SU-DHL-6 (cell line): ENCODE measurements around the gene THAP10.

Source experiments
- H2AFZ ChIP-seq: fragments of 200-600 bp; sonication (generic); 2 replicates; pipeline ENCODE4 v1.6.1; 2014; ENCODE audit warnings: low read depth, mild to moderate bottlenecking, moderate library complexity, mixed read lengths, antibody characterized with exemption, low read length; ENCODE audit not compliant: severe bottlenecking
- H3F3A ChIP-seq: fragments of 200-600 bp; shearing (Covaris generic); 2 replicates; pipeline ENCODE4 v1.6.0; 2016; ENCODE audit warnings: antibody characterized with exemption, mild to moderate bottlenecking; ENCODE audit not compliant: insufficient read depth
- H3K27ac ChIP-seq: fragments of 200-600 bp; sonication (generic); 2 replicates; pipeline ENCODE4 v1.5.1; 2016; ENCODE audit warnings: low read depth, mild to moderate bottlenecking, low read length, moderate library complexity, mixed read lengths
- H3K27me3 ChIP-seq: fragments of 200-600 bp; sonication (generic), shearing (Covaris generic); 2 replicates; pipeline ENCODE4 v1.6.0; 2014; ENCODE audit warnings: mild to moderate bottlenecking, low read length
- H3K36me3 ChIP-seq: fragments of 200-600 bp; sonication (generic); 2 replicates; pipeline ENCODE4 v1.6.1; 2014; ENCODE audit warnings: mild to moderate bottlenecking, low read length, mixed read lengths
- H3K4me2 ChIP-seq: fragments of 300-600, 200-600 bp; shearing (Covaris generic), sonication (generic); 2 replicates; pipeline ENCODE4 v1.6.0; 2014; ENCODE audit warnings: low read length, low read depth, mild to moderate bottlenecking; ENCODE audit not compliant: poor library complexity, severe bottlenecking
- H3K4me3 ChIP-seq: fragments of 200-600 bp; sonication (generic); 2 replicates; pipeline ENCODE4 v1.5.1; 2014; ENCODE audit warnings: antibody characterized with exemption, low read length, mild to moderate bottlenecking, mixed read lengths; ENCODE audit not compliant: insufficient read depth, poor library complexity, severe bottlenecking
- H3K79me2 ChIP-seq: fragments of 200-600 bp; sonication (generic); 2 replicates; pipeline ENCODE4 v1.6.1; 2014; ENCODE audit warnings: mild to moderate bottlenecking, low read length, moderate library complexity; ENCODE audit not compliant: insufficient read depth
- H3K9ac ChIP-seq: fragments of 200-600 bp; sonication (generic); 2 replicates; pipeline ENCODE4 v1.7.0; 2014; ENCODE audit warnings: mild to moderate bottlenecking, low read length
- H3K9me2 ChIP-seq: fragments of 200-600 bp; sonication (generic); replicated peaks from 2 replicates; pipeline ENCODE4 v1.6.1; 2014; ENCODE audit warnings: low read length; ENCODE audit not compliant: insufficient read depth
- H3K9me3 ChIP-seq: fragments of 200-600 bp; sonication (generic); 2 replicates; pipeline ENCODE4 v1.6.1; 2014; ENCODE audit warnings: low read length, mixed read lengths; ENCODE audit not compliant: insufficient read depth
- H4K20me1 ChIP-seq: fragments of 200-600 bp; sonication (generic); 2 replicates; pipeline ENCODE4 v1.6.1; 2014; ENCODE audit warnings: low read depth, mild to moderate bottlenecking, antibody characterized with exemption, low read length, moderate library complexity, mixed read lengths
- CTCF ChIP-seq: fragments of 200-600 bp; sonication (generic); IDR thresholded peaks from one replicate; pipeline ENCODE4 v1.5.1; 2017; ENCODE audit warnings: antibody characterized with exemption, mild to moderate bottlenecking, low read length, moderate library complexity; ENCODE audit not compliant: insufficient read depth, poor library complexity, severe bottlenecking
- EZH2phosphoT487 ChIP-seq: fragments of 200-600 bp; sonication (generic), shearing (Covaris generic); conservative IDR thresholded peaks from 2 replicates; pipeline ENCODE4 v1.6.1; 2018; ENCODE audit warnings: mild to moderate bottlenecking, antibody characterized with exemption, low read length, moderate library complexity, mixed read lengths

THAP10 gene

GRCh38 chr15:70892002-70892911 lies at the start of gene THAP10, which contains the start of gene LRRC49:
THAP10 (minus strand) TSS chr15:70892433; CDS start chr15:70892272, 161 bp downstream.
LRRC49 (plus strand) TSS chr15:70892826; CDS start chr15:70892895, 69 bp downstream.
- Histone ChIP-seq H2AFZ (no peak within 1 kb of the TSS), H4K20me1 (no peaks in the 10 kb centered on the region), H3K4me2 (no peak within 1 kb of the TSS), H3K79me2 (no peaks in the 10 kb centered on the region), H3K27me3 (no peaks in the 10 kb centered on the region), H3K9me3 (no peaks in the 10 kb centered on the region), H3K36me3 (no peaks in the 10 kb centered on the region), H3F3A (no peaks in the 10 kb centered on the region), H3K27ac (no peak within 1 kb of the TSS), H3K4me3 (no peak within 1 kb of the TSS), H3K9me2 (no peaks in the 10 kb centered on the region), H3K9ac (no peak within 1 kb of the TSS)
- no peak for TF ChIP-seq CTCF
- no peak for TF ChIP-seq EZH2phosphoT487

GRCh38 chr15:70936326-70936725 lies 44.1 kb upstream of the THAP10 start:
- Histone ChIP-seq H3K36me3 (no peaks in the 10 kb centered on the region), H3K4me3 (no peak overlapping the region), H3K9me2 (no peaks in the 10 kb centered on the region), H3K27ac (no peak overlapping the region), H3K27me3 (no peaks in the 10 kb centered on the region), H3K79me2 (no peaks in the 10 kb centered on the region), H3K9me3 (no peaks in the 10 kb centered on the region), H3K4me2 (no peak overlapping the region), H3K9ac (no peak overlapping the region), H2AFZ (no peak overlapping the region), H3F3A (no peaks in the 10 kb centered on the region), H4K20me1 (no peaks in the 10 kb centered on the region)
- no peak for TF ChIP-seq CTCF
- no peak for TF ChIP-seq EZH2phosphoT487

- no peaks in the 10 kb centered on the region for H3K27me3 ChIP-seq
- no peak overlapping the region for H2AFZ ChIP-seq
- H3K36me3 ChIP-seq, result no peaks in the 10 kb centered on the region
- no peaks in the 10 kb centered on the region for H3K79me2 ChIP-seq
- no peak for TF ChIP-seq CTCF
- no peak for TF ChIP-seq EZH2phosphoT487
- no peaks in the 10 kb centered on the region for H3F3A ChIP-seq
- no peaks in the 10 kb centered on the region for H3K9me2 ChIP-seq
- no peak overlapping the region for H3K9ac ChIP-seq
- H3K4me2 ChIP-seq, result no peak overlapping the region
- H3K9me3 ChIP-seq, result no peaks in the 10 kb centered on the region
- H3K4me3 ChIP-seq, result no peak overlapping the region
- no peaks in the 10 kb centered on the region for H4K20me1 ChIP-seq
- no peak overlapping the region for H3K27ac ChIP-seq
Observed at GRCh38 chr15:70935631-70936030, 43.4 kb upstream of the THAP10 start.
